ENCODE measurements around the gene GDPD4. TPM values are rescaled to one million over a fixed set of nuclear protein-coding genes. Genes with fewer than 3 reads are reported as not detected.

Gene GDPD4
- total RNA-seq, 1 donor from 2014 or later: not detected

- H3K4me1 Mint-ChIP-seq (ENCODE audit: unreplicated experiment): no peaks in the 10 kb centered on the region
- DNase-seq (ENCODE audit: low spot score): no peak
- peaks cover 2% of the 10 kb centered on the region for H3K27me3 Mint-ChIP-seq (ENCODE audit: unreplicated experiment)
Measured at GRCh38 chr11:77322506-77322905, 21.0 kb upstream of the GDPD4 start.

GRCh38 chr11:77320351-77320750 lies 18.9 kb upstream of the GDPD4 start:
- no peaks in the 10 kb centered on the region for H3K9me3 Mint-ChIP-seq (ENCODE audit: unreplicated experiment)
- peaks cover 2% of the 10 kb centered on the region for H3K27me3 Mint-ChIP-seq (ENCODE audit: unreplicated experiment)
- H3K36me3 Mint-ChIP-seq (ENCODE audit: low read depth, unreplicated experiment): peaks cover 6% of the 10 kb centered on the region
- no peak overlapping the region for H3K27ac Mint-ChIP-seq (ENCODE audit: unreplicated experiment)
- no peak for TF ChIP-seq CTCF (IDR thresholded peaks at IDR 0.05; ENCODE audit: unreplicated experiment)
- no peak for DNase-seq (ENCODE audit: low spot score)
- no peaks in the 10 kb centered on the region for H3K4me1 Mint-ChIP-seq (ENCODE audit: unreplicated experiment)
- no peak overlapping the region for H3K4me3 Mint-ChIP-seq (ENCODE audit: unreplicated experiment)

More at GRCh38 chr11:77322506-77322905, 21.0 kb upstream of the GDPD4 start:
- Mint-ChIP-seq H3K27ac (ENCODE audit: unreplicated experiment) (no peak overlapping the region), H3K9me3 (ENCODE audit: unreplicated experiment) (no peaks in the 10 kb centered on the region), H3K36me3 (ENCODE audit: low read depth, unreplicated experiment) (peaks cover 14% of the 10 kb centered on the region), H3K4me3 (ENCODE audit: unreplicated experiment) (no peak overlapping the region)
- no peak for TF ChIP-seq CTCF (IDR thresholded peaks at IDR 0.05; ENCODE audit: unreplicated experiment)

GRCh38 chr11:77318600-77318999 lies 17.1 kb upstream of the GDPD4 start:
- TF ChIP-seq CTCF (IDR thresholded peaks at IDR 0.05; ENCODE audit: unreplicated experiment): no peak
- Mint-ChIP-seq H3K9me3 (ENCODE audit: unreplicated experiment) (no peaks in the 10 kb centered on the region), H3K27me3 (ENCODE audit: unreplicated experiment) (peaks cover 2% of the 10 kb centered on the region), H3K4me1 (ENCODE audit: unreplicated experiment) (no peaks in the 10 kb centered on the region), H3K27ac (ENCODE audit: unreplicated experiment) (no peak overlapping the region), H3K4me3 (ENCODE audit: unreplicated experiment) (no peak overlapping the region), H3K36me3 (ENCODE audit: low read depth, unreplicated experiment) (peaks cover 6% of the 10 kb centered on the region)
- no peak for DNase-seq (ENCODE audit: low spot score)

- H3K4me3 Mint-ChIP-seq (ENCODE audit: unreplicated experiment): no peak overlapping the region
- no peaks in the 10 kb centered on the region for H3K4me1 Mint-ChIP-seq (ENCODE audit: unreplicated experiment)
- no peak for TF ChIP-seq CTCF (IDR thresholded peaks at IDR 0.05; ENCODE audit: unreplicated experiment)
- DNase-seq (ENCODE audit: low spot score): no peak
- H3K9me3 Mint-ChIP-seq (ENCODE audit: unreplicated experiment): no peaks in the 10 kb centered on the region
- H3K27me3 Mint-ChIP-seq (ENCODE audit: unreplicated experiment): peaks cover under 1% of the 10 kb centered on the region
- H3K36me3 Mint-ChIP-seq (ENCODE audit: low read depth, unreplicated experiment): no peaks in the 10 kb centered on the region
- no peak overlapping the region for H3K27ac Mint-ChIP-seq (ENCODE audit: unreplicated experiment)
Measured at GRCh38 chr11:77316733-77317342, 15.4 kb upstream of the GDPD4 start.

GRCh38 chr11:77312107-77312506 lies 10.6 kb upstream of the GDPD4 start:
- no peaks in the 10 kb centered on the region for H3K36me3 Mint-ChIP-seq (ENCODE audit: low read depth, unreplicated experiment)
- TF ChIP-seq CTCF (IDR thresholded peaks at IDR 0.05; ENCODE audit: unreplicated experiment): no peak

More at GRCh38 chr11:77312107-77312506, 10.6 kb upstream of the GDPD4 start:
- no peaks in the 10 kb centered on the region for H3K4me1 Mint-ChIP-seq (ENCODE audit: unreplicated experiment)
- H3K27ac Mint-ChIP-seq (ENCODE audit: unreplicated experiment): no peak overlapping the region
- no peak for DNase-seq (ENCODE audit: low spot score)
- no peak overlapping the region for H3K4me3 Mint-ChIP-seq (ENCODE audit: unreplicated experiment)
- H3K9me3 Mint-ChIP-seq (ENCODE audit: unreplicated experiment): no peaks in the 10 kb centered on the region
- H3K27me3 Mint-ChIP-seq (ENCODE audit: unreplicated experiment): no peaks in the 10 kb centered on the region
